ENCODE results near the gene RAB37.

The RAB37 gene

DNA sequence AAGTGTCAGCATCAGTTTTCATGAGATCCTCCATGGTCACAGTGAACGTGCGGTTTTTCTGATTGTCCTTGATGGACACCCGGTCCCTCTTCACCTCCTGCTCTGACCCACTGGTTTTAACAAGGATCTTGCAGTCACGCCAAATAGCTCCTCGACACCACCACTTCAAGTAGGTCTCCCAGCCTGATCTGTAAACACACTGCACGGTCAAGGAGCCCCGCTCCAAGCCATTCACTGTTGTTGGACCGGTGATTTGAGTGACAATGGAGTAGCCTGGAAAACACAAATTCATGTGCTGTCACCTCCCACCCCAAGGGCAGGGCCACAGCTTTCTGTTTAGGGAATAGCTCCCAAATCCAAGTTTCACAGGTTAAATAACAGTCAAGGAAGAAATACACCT lies 32.5 kb upstream of the RAB37 start:
- Histone ChIP-seq H3K9me3 (ENCODE audit: control insufficient read depth, insufficient read depth, low read length) (no peaks in the 10 kb centered on the region), H3K4me3 (ENCODE audit: low read depth, low read length) (no peak overlapping the region), H3K36me3 (ENCODE audit: control insufficient read depth, insufficient read depth, low read length) (no peaks in the 10 kb centered on the region), H3K4me1 (ENCODE audit: control insufficient read depth, insufficient read depth, low read length) (no peaks in the 10 kb centered on the region), H3K27me3 (ENCODE audit: control insufficient read depth, insufficient read depth, low read length) (no peaks in the 10 kb centered on the region), H3K27ac (ENCODE audit: low read depth, low read length) (no peak overlapping the region), H3K9ac (ENCODE audit: low read depth, low read length) (no peak overlapping the region)

DNA sequence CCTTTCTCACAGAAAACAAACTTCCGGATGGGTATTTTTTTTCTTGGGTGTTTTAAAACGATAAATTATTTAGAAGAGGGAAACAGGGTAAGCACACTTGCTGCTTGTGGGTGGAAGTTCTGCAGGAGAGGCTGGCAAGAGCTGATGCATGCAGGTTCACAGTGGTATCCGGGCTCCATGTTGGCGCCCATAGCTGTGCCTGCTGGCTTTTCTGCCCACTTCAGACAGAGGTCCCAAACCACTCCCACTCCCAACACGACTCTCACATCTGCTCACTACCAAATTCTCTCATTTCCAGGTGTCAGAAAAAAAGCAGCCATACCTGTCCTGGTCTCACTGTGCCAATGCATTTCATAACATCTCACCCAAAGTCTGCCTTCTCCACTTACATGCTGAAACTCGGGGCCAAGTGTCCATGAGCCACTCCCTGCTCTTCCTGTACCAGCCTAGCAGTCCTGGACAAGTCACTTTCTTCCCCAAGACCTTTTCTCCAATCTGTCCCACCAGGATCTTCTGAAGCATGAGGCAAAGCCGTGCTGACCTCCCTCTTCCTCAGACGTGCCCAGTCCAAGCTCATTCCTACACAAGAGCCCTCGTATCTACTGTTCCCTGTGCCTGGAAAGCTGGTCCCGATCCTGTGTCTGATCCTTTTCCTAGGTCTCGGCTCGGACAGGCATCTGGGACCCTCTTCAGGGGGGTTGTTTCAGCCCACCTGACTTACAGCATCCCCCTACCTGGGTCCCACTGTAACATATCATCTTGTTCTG lies 25.8 kb upstream of the RAB37 start:
- Histone ChIP-seq H3K9ac (ENCODE audit: low read depth, low read length) (no peak overlapping the region), H3K36me3 (ENCODE audit: control insufficient read depth, insufficient read depth, low read length) (no peaks in the 10 kb centered on the region), H3K4me3 (ENCODE audit: low read depth, low read length) (no peak overlapping the region), H3K4me1 (ENCODE audit: control insufficient read depth, insufficient read depth, low read length) (no peaks in the 10 kb centered on the region), H3K27me3 (ENCODE audit: control insufficient read depth, insufficient read depth, low read length) (no peaks in the 10 kb centered on the region), H3K9me3 (ENCODE audit: control insufficient read depth, insufficient read depth, low read length) (no peaks in the 10 kb centered on the region), H3K27ac (ENCODE audit: low read depth, low read length) (no peak overlapping the region)

DNA sequence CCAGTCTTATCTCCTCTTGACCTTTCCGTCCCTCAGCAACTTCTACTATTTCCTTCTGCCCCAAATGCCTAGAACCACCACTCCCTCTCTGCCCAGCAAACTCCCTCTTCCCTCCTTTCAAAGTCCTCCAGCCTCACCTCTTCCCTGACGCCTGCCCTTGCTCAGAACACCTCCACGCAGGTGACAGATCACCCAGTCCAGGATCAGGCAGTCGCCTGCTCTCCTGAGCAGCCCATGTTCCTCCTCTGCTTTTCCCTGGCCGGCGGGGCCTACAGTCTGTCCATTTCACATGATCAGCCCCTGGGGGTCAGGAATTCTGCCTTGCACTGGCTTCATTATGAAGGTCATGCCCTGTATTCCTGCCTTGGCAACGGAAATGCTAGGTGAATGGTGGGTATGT lies 24.8 kb upstream of the RAB37 start:
- Histone ChIP-seq H3K9me3 (ENCODE audit: control insufficient read depth, insufficient read depth, low read length) (no peaks in the 10 kb centered on the region), H3K4me1 (ENCODE audit: control insufficient read depth, insufficient read depth, low read length) (no peaks in the 10 kb centered on the region), H3K9ac (ENCODE audit: low read depth, low read length) (no peak overlapping the region), H3K4me3 (ENCODE audit: low read depth, low read length) (no peak overlapping the region), H3K27me3 (ENCODE audit: control insufficient read depth, insufficient read depth, low read length) (no peaks in the 10 kb centered on the region), H3K27ac (ENCODE audit: low read depth, low read length) (no peak overlapping the region), H3K36me3 (ENCODE audit: control insufficient read depth, insufficient read depth, low read length) (no peaks in the 10 kb centered on the region)

DNA sequence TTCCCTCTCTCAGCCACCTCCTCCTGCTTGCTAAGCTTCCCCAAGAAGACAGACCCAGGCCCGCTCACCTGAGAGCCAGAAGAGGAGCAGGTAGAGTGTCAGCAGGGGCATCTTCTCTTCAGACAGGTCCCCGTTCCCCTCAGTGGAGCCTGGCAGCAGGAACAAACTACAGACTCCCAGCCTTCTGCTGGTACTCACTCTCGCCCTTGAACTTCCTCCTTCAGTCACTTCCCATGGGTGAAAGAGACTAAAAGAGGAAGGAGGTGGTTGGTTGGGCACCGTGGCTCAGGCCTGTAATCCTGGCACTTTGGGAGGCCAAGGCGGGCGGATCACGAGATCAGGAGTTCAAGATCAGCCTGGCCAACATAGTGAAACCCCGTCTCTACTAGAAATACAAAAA lies 24.3 kb upstream of the RAB37 start, which contains the start of gene CD300LF:
Gene CD300LF (minus strand): TSS at position 168 of the 400 bp plus-strand sequence. CDS start 57 bp downstream, at position 111.
- no peaks in the 10 kb centered on the region for H3K27me3 ChIP-seq (ENCODE audit: control insufficient read depth, insufficient read depth, low read length)
- H3K27ac ChIP-seq (ENCODE audit: low read depth, low read length): no peak within 1 kb of the TSS
- no peak within 1 kb of the TSS for H3K9ac ChIP-seq (ENCODE audit: low read depth, low read length)
- H3K4me1 ChIP-seq (ENCODE audit: control insufficient read depth, insufficient read depth, low read length): no peaks in the 10 kb centered on the region
- H3K4me3 ChIP-seq (ENCODE audit: low read depth, low read length): no peak within 1 kb of the TSS
- no peaks in the 10 kb centered on the region for H3K9me3 ChIP-seq (ENCODE audit: control insufficient read depth, insufficient read depth, low read length)
- no peaks in the 10 kb centered on the region for H3K36me3 ChIP-seq (ENCODE audit: control insufficient read depth, insufficient read depth, low read length)

DNA sequence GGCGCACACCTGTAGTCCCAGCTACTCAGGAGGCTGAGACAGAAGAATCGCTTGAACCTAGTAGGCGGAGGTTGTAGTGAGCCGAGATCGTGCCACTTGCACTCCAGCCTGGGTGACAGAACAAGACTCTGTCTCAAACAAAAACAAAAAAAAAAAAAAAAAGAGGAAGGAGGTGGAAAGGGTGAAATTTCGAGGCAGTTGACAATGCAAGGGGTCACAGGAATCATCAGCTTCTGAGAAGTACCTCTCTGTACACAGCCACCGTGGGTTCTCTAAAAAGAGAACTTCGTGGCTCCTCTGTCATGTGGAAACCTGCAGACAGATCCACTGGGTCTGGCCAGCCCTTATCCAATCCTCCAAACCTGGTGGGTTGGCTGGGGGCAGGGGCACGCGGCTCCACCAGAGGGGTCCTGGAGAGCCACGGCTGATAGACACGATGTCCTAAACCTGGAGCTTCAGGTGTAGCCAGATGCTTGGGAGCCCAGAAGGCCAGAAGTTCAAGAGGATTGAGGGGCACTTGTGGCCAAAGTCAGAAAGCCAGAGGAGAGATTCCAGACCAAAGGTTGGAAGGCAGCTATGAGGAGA lies 23.8 kb upstream of the RAB37 start:
- Histone ChIP-seq H3K27ac (ENCODE audit: low read depth, low read length) (no peak overlapping the region), H3K4me3 (ENCODE audit: low read depth, low read length) (no peak overlapping the region), H3K36me3 (ENCODE audit: control insufficient read depth, insufficient read depth, low read length) (no peaks in the 10 kb centered on the region), H3K9ac (ENCODE audit: low read depth, low read length) (no peak overlapping the region), H3K27me3 (ENCODE audit: control insufficient read depth, insufficient read depth, low read length) (no peaks in the 10 kb centered on the region), H3K9me3 (ENCODE audit: control insufficient read depth, insufficient read depth, low read length) (no peaks in the 10 kb centered on the region), H3K4me1 (ENCODE audit: control insufficient read depth, insufficient read depth, low read length) (no peaks in the 10 kb centered on the region)

DNA sequence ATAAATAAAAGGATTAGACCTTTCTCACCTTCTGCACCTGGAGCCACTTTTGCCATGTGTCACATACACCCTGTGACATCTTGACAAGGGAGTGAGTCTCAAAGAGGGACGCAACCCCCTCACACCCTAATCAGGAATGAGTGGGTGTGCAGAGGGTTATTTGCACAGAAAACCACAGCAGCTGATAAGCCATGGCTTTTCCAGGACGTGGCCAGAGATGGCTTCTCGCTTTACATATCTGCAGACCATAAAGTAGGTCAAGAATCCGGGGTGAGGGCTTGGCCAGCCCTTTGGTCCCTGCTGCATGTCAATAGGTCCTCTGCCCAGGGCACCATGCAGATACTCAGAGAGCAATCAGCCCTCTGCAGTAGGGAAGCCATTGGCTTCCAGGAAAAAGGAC lies 21.9 kb upstream of the RAB37 start:
- no peak overlapping the region for H3K27ac ChIP-seq (ENCODE audit: low read depth, low read length)
- no peaks in the 10 kb centered on the region for H3K27me3 ChIP-seq (ENCODE audit: control insufficient read depth, insufficient read depth, low read length)

DNA sequence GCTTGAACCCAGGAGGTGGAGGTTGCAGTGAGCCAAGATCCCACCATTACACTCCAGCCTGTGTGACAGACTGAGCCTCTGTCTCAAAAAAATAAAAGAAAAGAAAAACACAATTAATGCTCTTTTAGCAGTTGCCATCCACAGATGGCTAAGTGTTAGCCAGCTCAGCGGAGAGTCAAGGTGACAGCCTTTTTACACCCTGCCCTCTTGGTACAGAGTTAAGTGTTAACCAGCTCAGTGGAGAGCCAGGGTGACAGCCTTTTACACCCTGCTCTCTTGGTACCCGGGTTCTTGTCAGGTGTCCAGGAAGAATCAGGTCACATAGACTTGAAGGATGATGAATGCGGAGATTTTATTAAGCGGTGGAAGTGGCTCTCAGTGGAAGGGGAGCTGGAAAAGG lies 16.6 kb upstream of the RAB37 start:
- Histone ChIP-seq H3K9me3 (ENCODE audit: control insufficient read depth, insufficient read depth, low read length) (no peaks in the 10 kb centered on the region), H3K9ac (ENCODE audit: low read depth, low read length) (no peak overlapping the region), H3K4me1 (ENCODE audit: control insufficient read depth, insufficient read depth, low read length) (no peaks in the 10 kb centered on the region), H3K4me3 (ENCODE audit: low read depth, low read length) (no peak overlapping the region), H3K27ac (ENCODE audit: low read depth, low read length) (no peak overlapping the region), H3K27me3 (ENCODE audit: control insufficient read depth, insufficient read depth, low read length) (no peaks in the 10 kb centered on the region), H3K36me3 (ENCODE audit: control insufficient read depth, insufficient read depth, low read length) (no peaks in the 10 kb centered on the region)

More for the DNA sequence above, 21.9 kb upstream of the RAB37 start:
- no peaks in the 10 kb centered on the region for H3K9me3 ChIP-seq (ENCODE audit: control insufficient read depth, insufficient read depth, low read length)
- H3K4me3 ChIP-seq (ENCODE audit: low read depth, low read length): no peak overlapping the region
- H3K4me1 ChIP-seq (ENCODE audit: control insufficient read depth, insufficient read depth, low read length): no peaks in the 10 kb centered on the region
- H3K9ac ChIP-seq (ENCODE audit: low read depth, low read length): no peak overlapping the region
- H3K36me3 ChIP-seq (ENCODE audit: control insufficient read depth, insufficient read depth, low read length): no peaks in the 10 kb centered on the region

DNA sequence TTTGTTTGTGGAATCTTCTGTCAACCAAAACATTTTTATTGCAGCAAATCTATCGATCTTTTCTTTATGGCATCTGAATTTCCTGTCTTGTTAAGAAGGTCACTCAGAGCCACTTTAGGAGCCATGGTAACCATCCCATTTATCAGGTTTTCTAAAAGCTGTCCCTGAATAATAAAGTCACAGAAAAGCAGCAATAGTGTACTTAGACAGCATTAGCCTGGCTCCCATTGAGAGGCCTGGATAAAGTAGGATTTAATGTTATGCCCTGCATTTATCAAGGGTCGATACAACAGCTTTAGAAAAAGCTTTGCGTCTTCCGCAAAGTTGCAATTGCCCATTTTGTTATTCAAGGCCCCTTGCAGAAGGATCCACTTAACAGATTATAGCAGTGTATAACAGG lies 14.3 kb upstream of the RAB37 start:
- no peaks in the 10 kb centered on the region for H3K27me3 ChIP-seq (ENCODE audit: control insufficient read depth, insufficient read depth, low read length)

DNA sequence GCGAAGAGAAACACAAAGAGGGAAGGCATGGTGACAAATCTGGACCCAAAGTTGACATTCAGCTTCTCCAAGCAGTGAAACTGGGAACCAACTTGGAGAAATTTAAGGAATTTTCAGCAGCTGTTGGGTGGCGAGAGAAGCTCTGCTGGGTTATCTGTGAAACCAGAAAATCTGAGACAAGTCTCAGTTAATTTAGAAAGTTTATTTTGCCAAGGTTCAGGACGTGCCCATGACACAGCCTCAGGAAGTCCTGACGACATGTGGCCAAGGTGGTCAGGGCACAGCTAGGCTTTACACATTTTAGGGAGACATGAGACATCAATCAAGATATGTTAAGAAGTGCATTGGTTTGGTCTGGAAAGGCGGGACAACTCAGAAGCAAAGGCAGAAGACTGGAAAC lies 13.2 kb upstream of the RAB37 start:
- Histone ChIP-seq H3K4me3 (ENCODE audit: low read depth, low read length) (no peak overlapping the region), H3K27ac (ENCODE audit: low read depth, low read length) (no peak overlapping the region), H3K9me3 (ENCODE audit: control insufficient read depth, insufficient read depth, low read length) (peaks cover 5% of the 10 kb centered on the region; the same call in 1 of the 2 replicates), H3K9ac (ENCODE audit: low read depth, low read length) (no peak overlapping the region), H3K4me1 (ENCODE audit: control insufficient read depth, insufficient read depth, low read length) (no peaks in the 10 kb centered on the region), H3K27me3 (ENCODE audit: control insufficient read depth, insufficient read depth, low read length) (no peaks in the 10 kb centered on the region), H3K36me3 (ENCODE audit: control insufficient read depth, insufficient read depth, low read length) (no peaks in the 10 kb centered on the region)

More for the DNA sequence above, 14.3 kb upstream of the RAB37 start:
- Histone ChIP-seq H3K27ac (ENCODE audit: low read depth, low read length) (no peak overlapping the region), H3K4me3 (ENCODE audit: low read depth, low read length) (no peak overlapping the region), H3K4me1 (ENCODE audit: control insufficient read depth, insufficient read depth, low read length) (no peaks in the 10 kb centered on the region), H3K9me3 (ENCODE audit: control insufficient read depth, insufficient read depth, low read length) (no peaks in the 10 kb centered on the region), H3K36me3 (ENCODE audit: control insufficient read depth, insufficient read depth, low read length) (no peaks in the 10 kb centered on the region), H3K9ac (ENCODE audit: low read depth, low read length) (no peak overlapping the region)

DNA sequence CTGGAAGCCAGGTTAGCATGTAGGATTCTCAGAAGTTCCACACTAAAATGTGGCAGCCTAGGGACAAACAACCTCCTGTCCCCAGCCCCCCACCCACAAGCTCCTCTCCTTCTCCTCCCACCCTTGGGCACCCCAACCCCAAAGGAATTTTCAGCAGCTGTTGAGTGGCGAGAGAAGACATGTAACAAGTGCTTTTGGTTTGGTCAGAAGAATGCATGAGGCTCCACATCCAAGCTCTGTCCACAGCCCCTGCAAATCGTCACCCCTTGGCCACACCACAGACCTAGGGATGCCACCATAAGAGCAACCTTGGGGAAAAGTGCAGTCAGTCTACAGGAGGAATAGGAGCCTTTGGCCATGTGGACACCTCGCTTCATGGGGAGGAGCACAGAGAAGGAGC lies 11.9 kb upstream of the RAB37 start:
- Histone ChIP-seq H3K4me1 (ENCODE audit: control insufficient read depth, insufficient read depth, low read length) (no peaks in the 10 kb centered on the region), H3K27me3 (ENCODE audit: control insufficient read depth, insufficient read depth, low read length) (no peaks in the 10 kb centered on the region), H3K36me3 (ENCODE audit: control insufficient read depth, insufficient read depth, low read length) (no peaks in the 10 kb centered on the region), H3K27ac (ENCODE audit: low read depth, low read length) (no peak overlapping the region), H3K4me3 (ENCODE audit: low read depth, low read length) (no peak overlapping the region), H3K9ac (ENCODE audit: low read depth, low read length) (no peak overlapping the region), H3K9me3 (ENCODE audit: control insufficient read depth, insufficient read depth, low read length) (peaks cover 5% of the 10 kb centered on the region; the same call in 1 of the 2 replicates)

DNA sequence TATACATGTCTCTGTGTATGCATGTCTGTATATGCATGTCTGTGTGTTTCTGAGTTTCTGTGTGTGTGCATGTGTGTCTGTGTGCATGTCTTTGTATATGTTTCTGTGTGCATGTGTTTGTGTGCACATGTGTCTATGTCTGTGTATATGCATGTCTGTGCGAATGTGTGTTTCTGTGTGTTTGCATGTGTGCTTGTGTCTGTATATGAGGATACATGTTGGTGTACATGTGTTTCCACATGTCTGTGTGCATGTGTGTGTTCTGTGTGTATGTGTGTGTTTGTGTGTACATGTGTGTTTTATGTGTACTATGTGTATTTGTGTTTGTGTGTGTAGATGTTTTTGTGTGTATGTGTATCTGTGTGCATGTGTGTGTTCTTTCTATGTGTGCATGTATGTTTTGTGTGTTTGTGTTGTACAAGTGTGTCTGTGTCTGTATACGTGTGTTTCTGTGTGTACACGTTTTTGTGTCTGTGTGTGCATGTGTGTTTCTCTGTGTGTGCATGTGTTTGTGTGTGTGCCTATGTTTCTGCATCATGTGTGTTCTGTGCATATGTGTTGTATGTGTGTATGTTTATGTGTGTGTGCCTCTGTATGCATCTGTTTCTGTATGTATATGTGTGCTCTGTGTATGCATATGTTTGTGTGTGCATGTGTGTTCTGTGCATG lies 8.9 kb upstream of the RAB37 start:
- Histone ChIP-seq H3K9me3 (ENCODE audit: control insufficient read depth, insufficient read depth, low read length) (peaks cover 5% of the 10 kb centered on the region; the same call in 1 of the 2 replicates), H3K27ac (ENCODE audit: low read depth, low read length) (no peak overlapping the region), H3K36me3 (ENCODE audit: control insufficient read depth, insufficient read depth, low read length) (no peaks in the 10 kb centered on the region), H3K4me1 (ENCODE audit: control insufficient read depth, insufficient read depth, low read length) (no peaks in the 10 kb centered on the region), H3K4me3 (ENCODE audit: low read depth, low read length) (no peak overlapping the region), H3K27me3 (ENCODE audit: control insufficient read depth, insufficient read depth, low read length) (no peaks in the 10 kb centered on the region), H3K9ac (ENCODE audit: low read depth, low read length) (no peak overlapping the region)

Data from HUES48 (cell line).